SK-N-SH treated with all-trans-retinoic acid at 6 μM for 48 hours (cell line): ENCODE data around the gene NPB.

ENCODE experiments used
- ATAC-seq: fragments of 200-7000 bp; cut with Tn5 transposase; 3 replicates; pipeline ENCODE4 v1.9.1; 2020; ENCODE audit warnings: mild to moderate bottlenecking, moderate library complexity
- ARNTL ChIP-seq: fragments of 450-650 bp; formaldehyde crosslinking; IDR thresholded peaks from 2 replicates; pipeline ENCODE4 v1.5.0; 2020; ENCODE audit warnings: low read depth, mild to moderate bottlenecking, moderate library complexity, borderline replicate concordance
- BACH2 ChIP-seq: fragments of 250-450 bp; sonication (Bioruptor Pico); IDR thresholded peaks from 2 replicates; pipeline ENCODE4 v1.9.0; 2021; ENCODE audit warnings: mild to moderate bottlenecking, borderline replicate concordance
- CSDC2 ChIP-seq: fragments of 250-450 bp; sonication (Bioruptor Pico); IDR thresholded peaks from 2 replicates; pipeline ENCODE4 v1.5.0; 2020; ENCODE audit warnings: mild to moderate bottlenecking, moderate library complexity
- GLIS3 ChIP-seq: fragments of 250-450 bp; sonication (Bioruptor Pico); IDR thresholded peaks from 2 replicates; pipeline ENCODE4 v1.5.0; 2020; ENCODE audit warnings: mild to moderate bottlenecking, moderate library complexity
- ISL1 ChIP-seq: fragments of 250-450 bp; sonication (Bioruptor Pico); IDR thresholded peaks from 2 replicates; pipeline ENCODE4 v2.1.2; 2022; ENCODE audit warnings: mild to moderate bottlenecking, moderate library complexity
- OSR1 ChIP-seq: fragments of 250-450 bp; sonication (Bioruptor Pico); IDR thresholded peaks from 2 replicates; pipeline ENCODE4 v1.8.0; 2022; ENCODE audit warnings: moderate library complexity, mild to moderate bottlenecking, inconsistent platforms
- PPARA ChIP-seq: fragments of 250-450 bp; sonication (Bioruptor Pico); IDR thresholded peaks from 2 replicates; pipeline ENCODE4 v1.5.0; 2020; ENCODE audit warnings: mild to moderate bottlenecking, borderline replicate concordance
- RARB ChIP-seq: fragments of 250-450 bp; sonication (Bioruptor Pico); IDR thresholded peaks from 2 replicates; pipeline ENCODE4 v1.8.0; 2021; ENCODE audit warnings: mild to moderate bottlenecking, moderate library complexity
- SNAI2 ChIP-seq: fragments of 250-450 bp; sonication (Bioruptor Pico); IDR thresholded peaks from 2 replicates; pipeline ENCODE4 v1.5.0; 2020; ENCODE audit warnings: mild to moderate bottlenecking, moderate library complexity
- TCF4 ChIP-seq: fragments of 250-450 bp; sonication (Bioruptor Pico); IDR thresholded peaks from 2 replicates; pipeline ENCODE4 v1.8.0; 2021; ENCODE audit warnings: mild to moderate bottlenecking, moderate library complexity, borderline replicate concordance
- TOX ChIP-seq: fragments of 250-450 bp; sonication (Bioruptor Pico); IDR thresholded peaks from 2 replicates; pipeline ENCODE4 v1.8.0; 2021; ENCODE audit warnings: mild to moderate bottlenecking, moderate library complexity, borderline replicate concordance
- ZC3H10 ChIP-seq: fragments of 250-450 bp; sonication (Bioruptor Pico); IDR thresholded peaks from 2 replicates; pipeline ENCODE4 v1.5.1; 2021; ENCODE audit warnings: mild to moderate bottlenecking, moderate library complexity
- ZFP3 ChIP-seq: fragments of 250-450 bp; sonication (Bioruptor Pico); IDR thresholded peaks from 2 replicates; pipeline ENCODE4 v1.5.0; 2020; ENCODE audit warnings: mild to moderate bottlenecking, moderate library complexity
- ZFP30 ChIP-seq: fragments of 450-650 bp; formaldehyde crosslinking; IDR thresholded peaks from 2 replicates; pipeline ENCODE4 v1.5.0; 2022; ENCODE audit warnings: mild to moderate bottlenecking, moderate library complexity
- ZNF565 ChIP-seq: fragments of 450-650 bp; formaldehyde crosslinking; conservative IDR thresholded peaks from 2 replicates; pipeline ENCODE4 v1.5.0; 2020; ENCODE audit warnings: low read depth, mild to moderate bottlenecking, moderate library complexity
- ZNF70 ChIP-seq: fragments of 450-650 bp; formaldehyde crosslinking; IDR thresholded peaks from 2 replicates; pipeline ENCODE4 v1.5.0; 2020; ENCODE audit warnings: mild to moderate bottlenecking, moderate library complexity
- TF ChIP-seq, protein P1 (sequence below): fragments of 250-450 bp; sonication (Bioruptor Pico); IDR thresholded peaks from 2 replicates; pipeline ENCODE4 v1.5.1; 2021; ENCODE audit warnings: mild to moderate bottlenecking, moderate library complexity
- TF ChIP-seq, protein P2 (sequence below): fragments of 250-450 bp; sonication (Bioruptor Pico); IDR thresholded peaks from 2 replicates; pipeline ENCODE4 v1.5.0; 2020; ENCODE audit warnings: mild to moderate bottlenecking, moderate library complexity
- TF ChIP-seq, protein P3 (sequence below): fragments of 250-450 bp; sonication (Bioruptor Pico); IDR thresholded peaks from 2 replicates; pipeline ENCODE4 v1.5.1; 2020; ENCODE audit warnings: low read depth, mild to moderate bottlenecking, moderate library complexity
- TF ChIP-seq, protein P4 (sequence below): fragments of 250-450 bp; sonication (Bioruptor Pico); IDR thresholded peaks from 2 replicates; pipeline ENCODE4 v1.8.0; 2020; ENCODE audit warnings: mild to moderate bottlenecking, moderate library complexity, borderline replicate concordance
- TF ChIP-seq, protein P5 (sequence below): fragments of 250-450 bp; sonication (Bioruptor Pico); IDR thresholded peaks from 2 replicates; pipeline ENCODE4 v1.8.0; 2021; ENCODE audit warnings: low read depth, mild to moderate bottlenecking, moderate library complexity, borderline replicate concordance

The NPB gene

DNA sequence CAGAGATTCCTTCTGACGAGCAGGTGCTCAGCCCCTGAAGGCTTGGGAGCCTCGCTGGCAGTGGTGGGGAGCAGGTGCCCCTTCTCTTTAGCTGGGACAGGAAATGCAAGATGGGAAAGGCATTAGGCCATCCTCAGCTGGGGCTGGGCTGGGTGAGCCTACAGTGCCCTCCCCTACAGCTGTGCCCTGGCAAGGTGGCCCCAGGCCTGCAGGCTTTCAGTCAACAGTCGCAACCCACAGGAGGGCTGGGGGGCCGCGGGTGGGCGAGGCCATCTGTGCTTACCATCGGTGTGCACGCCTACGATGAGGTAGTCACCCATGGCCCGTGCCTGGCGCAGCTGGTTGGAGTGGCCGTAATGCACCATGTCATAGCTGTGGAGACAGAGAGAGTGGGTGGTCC, 7.2 kb downstream of the NPB start:
- ATAC-seq = no peak
- TF ChIP-seq, protein P1, sequence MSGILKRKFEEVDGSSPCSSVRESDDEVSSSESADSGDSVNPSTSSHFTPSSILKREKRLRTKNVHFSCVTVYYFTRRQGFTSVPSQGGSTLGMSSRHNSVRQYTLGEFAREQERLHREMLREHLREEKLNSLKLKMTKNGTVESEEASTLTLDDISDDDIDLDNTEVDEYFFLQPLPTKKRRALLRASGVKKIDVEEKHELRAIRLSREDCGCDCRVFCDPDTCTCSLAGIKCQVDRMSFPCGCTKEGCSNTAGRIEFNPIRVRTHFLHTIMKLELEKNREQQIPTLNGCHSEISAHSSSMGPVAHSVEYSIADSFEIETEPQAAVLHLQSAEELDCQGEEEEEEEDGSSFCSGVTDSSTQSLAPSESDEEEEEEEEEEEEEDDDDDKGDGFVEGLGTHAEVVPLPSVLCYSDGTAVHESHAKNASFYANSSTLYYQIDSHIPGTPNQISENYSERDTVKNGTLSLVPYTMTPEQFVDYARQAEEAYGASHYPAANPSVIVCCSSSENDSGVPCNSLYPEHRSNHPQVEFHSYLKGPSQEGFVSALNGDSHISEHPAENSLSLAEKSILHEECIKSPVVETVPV (CRISPR knock-in tag) = no peak
- TF ChIP-seq ISL1 (CRISPR knock-in tag) (no peak), PPARA (CRISPR knock-in tag) (no peak)
- TF ChIP-seq, all 23 proteins: peak for 0

DNA sequence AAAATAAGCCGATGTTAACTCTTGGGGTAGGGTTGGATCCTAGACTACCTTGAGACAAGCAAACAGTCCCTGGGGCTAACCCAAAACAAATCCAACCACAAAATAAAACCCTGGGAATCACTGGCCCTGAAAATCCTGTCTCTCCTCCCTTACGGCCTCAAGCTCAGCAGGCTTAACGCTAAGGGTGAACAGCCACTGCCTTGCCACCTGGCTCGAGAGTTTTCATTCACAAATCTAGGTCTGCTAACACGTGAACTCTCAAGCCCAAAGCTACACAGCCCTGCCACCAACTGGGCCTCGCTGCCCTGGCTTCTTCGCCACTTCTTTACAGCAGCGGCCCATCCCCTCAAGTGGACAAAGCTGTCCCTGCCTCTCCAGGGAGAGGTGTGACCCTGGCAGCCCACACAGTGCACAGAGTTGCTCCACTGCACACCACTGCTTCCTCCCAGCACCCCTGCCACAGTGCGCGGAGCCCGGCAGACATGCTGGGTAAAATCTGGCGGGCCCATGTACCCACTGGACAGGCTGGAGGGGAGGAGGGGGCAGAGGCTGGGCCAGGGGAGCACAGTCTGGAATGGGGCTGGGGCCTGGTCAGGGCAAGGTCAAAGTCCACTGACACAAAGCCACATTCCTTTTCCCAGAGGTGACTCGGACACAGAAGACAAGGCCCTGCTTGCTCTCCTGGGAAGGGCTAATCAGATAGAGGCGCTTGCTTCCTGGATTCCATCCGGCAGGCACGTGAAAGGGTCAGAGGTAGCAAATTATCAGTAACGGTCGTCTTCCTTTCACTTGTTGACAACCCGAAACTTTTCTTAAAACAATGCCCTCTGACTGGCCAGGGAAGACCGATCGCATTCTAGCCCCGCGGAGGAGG, 8.2 kb downstream of the NPB start:
- TF ChIP-seq ZNF70 (CRISPR knock-in tag) (no peak), RARB (CRISPR knock-in tag) (no peak), CSDC2 (CRISPR knock-in tag) (no peak), TOX (no peak), TCF4 (CRISPR knock-in tag) (no peak), ZNF565 (CRISPR knock-in tag) (no peak), ISL1 (CRISPR knock-in tag) (no peak), PPARA (CRISPR knock-in tag) (no peak), ZFP3 (CRISPR knock-in tag) (no peak), BACH2 (no peak), ZC3H10 (CRISPR knock-in tag) (no peak), SNAI2 (CRISPR knock-in tag) (no peak), ARNTL (CRISPR knock-in tag) (no peak), GLIS3 (CRISPR knock-in tag) (no peak)
- TF ChIP-seq, protein P1 (CRISPR knock-in tag) = no peak
- TF ChIP-seq, protein P2, sequence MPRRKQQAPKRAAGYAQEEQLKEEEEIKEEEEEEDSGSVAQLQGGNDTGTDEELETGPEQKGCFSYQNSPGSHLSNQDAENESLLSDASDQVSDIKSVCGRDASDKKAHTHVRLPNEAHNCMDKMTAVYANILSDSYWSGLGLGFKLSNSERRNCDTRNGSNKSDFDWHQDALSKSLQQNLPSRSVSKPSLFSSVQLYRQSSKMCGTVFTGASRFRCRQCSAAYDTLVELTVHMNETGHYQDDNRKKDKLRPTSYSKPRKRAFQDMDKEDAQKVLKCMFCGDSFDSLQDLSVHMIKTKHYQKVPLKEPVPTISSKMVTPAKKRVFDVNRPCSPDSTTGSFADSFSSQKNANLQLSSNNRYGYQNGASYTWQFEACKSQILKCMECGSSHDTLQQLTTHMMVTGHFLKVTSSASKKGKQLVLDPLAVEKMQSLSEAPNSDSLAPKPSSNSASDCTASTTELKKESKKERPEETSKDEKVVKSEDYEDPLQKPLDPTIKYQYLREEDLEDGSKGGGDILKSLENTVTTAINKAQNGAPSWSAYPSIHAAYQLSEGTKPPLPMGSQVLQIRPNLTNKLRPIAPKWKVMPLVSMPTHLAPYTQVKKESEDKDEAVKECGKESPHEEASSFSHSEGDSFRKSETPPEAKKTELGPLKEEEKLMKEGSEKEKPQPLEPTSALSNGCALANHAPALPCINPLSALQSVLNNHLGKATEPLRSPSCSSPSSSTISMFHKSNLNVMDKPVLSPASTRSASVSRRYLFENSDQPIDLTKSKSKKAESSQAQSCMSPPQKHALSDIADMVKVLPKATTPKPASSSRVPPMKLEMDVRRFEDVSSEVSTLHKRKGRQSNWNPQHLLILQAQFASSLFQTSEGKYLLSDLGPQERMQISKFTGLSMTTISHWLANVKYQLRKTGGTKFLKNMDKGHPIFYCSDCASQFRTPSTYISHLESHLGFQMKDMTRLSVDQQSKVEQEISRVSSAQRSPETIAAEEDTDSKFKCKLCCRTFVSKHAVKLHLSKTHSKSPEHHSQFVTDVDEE (CRISPR knock-in tag) = no peak
- TF ChIP-seq, protein P3, sequence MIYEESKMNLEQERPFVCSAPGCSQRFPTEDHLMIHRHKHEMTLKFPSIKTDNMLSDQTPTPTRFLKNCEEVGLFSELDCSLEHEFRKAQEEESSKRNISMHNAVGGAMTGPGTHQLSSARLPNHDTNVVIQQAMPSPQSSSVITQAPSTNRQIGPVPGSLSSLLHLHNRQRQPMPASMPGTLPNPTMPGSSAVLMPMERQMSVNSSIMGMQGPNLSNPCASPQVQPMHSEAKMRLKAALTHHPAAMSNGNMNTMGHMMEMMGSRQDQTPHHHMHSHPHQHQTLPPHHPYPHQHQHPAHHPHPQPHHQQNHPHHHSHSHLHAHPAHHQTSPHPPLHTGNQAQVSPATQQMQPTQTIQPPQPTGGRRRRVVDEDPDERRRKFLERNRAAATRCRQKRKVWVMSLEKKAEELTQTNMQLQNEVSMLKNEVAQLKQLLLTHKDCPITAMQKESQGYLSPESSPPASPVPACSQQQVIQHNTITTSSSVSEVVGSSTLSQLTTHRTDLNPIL (CRISPR knock-in tag) = no peak
- peak; percentile 10 for ATAC-seq

DNA sequence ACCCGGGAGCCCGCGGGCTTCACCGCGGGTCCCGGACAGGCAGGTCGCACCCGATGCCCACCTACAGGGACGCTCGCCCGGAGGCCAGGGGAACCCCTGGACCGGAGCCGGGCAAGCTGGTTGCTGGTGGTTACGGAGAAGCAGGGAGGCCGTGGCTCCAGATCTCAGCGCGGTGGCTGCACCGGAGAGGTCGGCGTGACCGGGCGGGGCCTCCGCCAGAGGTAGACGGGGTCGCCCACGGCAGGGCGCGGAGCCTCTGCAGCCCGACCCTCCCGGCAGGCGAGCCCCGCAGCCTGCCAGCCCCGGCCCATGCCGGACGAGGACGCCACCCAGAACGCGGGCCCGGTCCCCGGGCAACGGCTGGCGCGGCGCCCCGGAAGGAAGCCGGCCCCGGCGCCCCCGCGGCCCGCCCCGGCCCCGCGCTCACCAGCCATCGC, 8.8 kb downstream of the NPB start:
- peak; percentile 17 for ATAC-seq
- TF ChIP-seq ISL1 (CRISPR knock-in tag) (no peak), TCF4 (CRISPR knock-in tag) (no peak), ARNTL (CRISPR knock-in tag) (no peak), ZFP30 (CRISPR knock-in tag) (no peak), OSR1 (CRISPR knock-in tag) (no peak), ZNF70 (CRISPR knock-in tag) (no peak), ZC3H10 (CRISPR knock-in tag) (no peak)
- TF ChIP-seq, protein P4, sequence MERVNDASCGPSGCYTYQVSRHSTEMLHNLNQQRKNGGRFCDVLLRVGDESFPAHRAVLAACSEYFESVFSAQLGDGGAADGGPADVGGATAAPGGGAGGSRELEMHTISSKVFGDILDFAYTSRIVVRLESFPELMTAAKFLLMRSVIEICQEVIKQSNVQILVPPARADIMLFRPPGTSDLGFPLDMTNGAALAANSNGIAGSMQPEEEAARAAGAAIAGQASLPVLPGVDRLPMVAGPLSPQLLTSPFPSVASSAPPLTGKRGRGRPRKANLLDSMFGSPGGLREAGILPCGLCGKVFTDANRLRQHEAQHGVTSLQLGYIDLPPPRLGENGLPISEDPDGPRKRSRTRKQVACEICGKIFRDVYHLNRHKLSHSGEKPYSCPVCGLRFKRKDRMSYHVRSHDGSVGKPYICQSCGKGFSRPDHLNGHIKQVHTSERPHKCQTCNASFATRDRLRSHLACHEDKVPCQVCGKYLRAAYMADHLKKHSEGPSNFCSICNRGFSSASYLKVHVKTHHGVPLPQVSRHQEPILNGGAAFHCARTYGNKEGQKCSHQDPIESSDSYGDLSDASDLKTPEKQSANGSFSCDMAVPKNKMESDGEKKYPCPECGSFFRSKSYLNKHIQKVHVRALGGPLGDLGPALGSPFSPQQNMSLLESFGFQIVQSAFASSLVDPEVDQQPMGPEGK (CRISPR knock-in tag) = no peak
- TF ChIP-seq, protein P1 (CRISPR knock-in tag) = no peak
- TF ChIP-seq, protein P2 (CRISPR knock-in tag) = no peak
- TF ChIP-seq, protein P5, sequence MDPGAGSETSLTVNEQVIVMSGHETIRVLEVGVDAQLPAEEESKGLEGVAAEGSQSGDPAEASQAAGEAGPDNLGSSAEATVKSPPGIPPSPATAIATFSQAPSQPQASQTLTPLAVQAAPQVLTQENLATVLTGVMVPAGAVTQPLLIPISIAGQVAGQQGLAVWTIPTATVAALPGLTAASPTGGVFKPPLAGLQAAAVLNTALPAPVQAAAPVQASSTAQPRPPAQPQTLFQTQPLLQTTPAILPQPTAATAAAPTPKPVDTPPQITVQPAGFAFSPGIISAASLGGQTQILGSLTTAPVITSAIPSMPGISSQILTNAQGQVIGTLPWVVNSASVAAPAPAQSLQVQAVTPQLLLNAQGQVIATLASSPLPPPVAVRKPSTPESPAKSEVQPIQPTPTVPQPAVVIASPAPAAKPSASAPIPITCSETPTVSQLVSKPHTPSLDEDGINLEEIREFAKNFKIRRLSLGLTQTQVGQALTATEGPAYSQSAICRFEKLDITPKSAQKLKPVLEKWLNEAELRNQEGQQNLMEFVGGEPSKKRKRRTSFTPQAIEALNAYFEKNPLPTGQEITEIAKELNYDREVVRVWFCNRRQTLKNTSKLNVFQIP (CRISPR knock-in tag) = no peak
